GM18951 (cell line): Measurements from ENCODE around the gene CCNC.

ENCODE experiments used
- POLR2A ChIP-seq: IDR thresholded peaks from 4 replicates; pipeline ENCODE4 v1.6.1; 2011; ENCODE audit warnings: mild to moderate bottlenecking; ENCODE audit not compliant: insufficient read length, insufficient read depth; ENCODE audit errors: extremely low read depth
- in situ Hi-C: fragments of 300-500 bp; cut with MboI; formaldehyde crosslinking; loops from one replicate; pipeline ENCODE4 v1.12.0; 2022; ENCODE audit warnings: low sequenced_read_pairs, mixed read lengths, inconsistent platforms; ENCODE audit not compliant: unreplicated experiment

Gene CCNC

GRCh38 chr6:99550046-99550748, 18.3 kb downstream of the CCNC start:
- in situ Hi-C loops, result no loop called here
- no peak for TF ChIP-seq POLR2A

GRCh38 chr6:99548706-99549105, 19.8 kb downstream of the CCNC start:
- in situ Hi-C loops, result no loop called here
- no peak for TF ChIP-seq POLR2A

DNA sequence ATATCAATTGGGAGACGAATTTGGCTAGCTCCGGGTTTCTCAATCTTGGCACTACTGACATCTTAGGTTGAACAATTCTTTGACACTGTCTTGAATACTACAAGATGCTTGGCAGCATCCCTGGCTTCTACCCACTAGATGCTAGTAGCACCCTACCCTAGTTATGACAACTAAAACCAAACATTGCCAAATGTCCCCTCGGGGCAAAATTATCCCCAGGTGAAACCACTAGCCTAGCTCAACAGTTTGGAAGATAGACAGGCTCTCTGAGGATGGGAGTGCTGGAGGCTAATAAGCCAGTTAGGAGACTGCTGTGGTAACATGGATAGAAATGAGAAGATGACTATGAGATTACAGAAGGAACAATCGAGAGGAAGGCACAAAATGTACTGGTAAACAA, 20.9 kb downstream of the CCNC start:
- no peak for TF ChIP-seq POLR2A
- in situ Hi-C loops, result no loop called here

DNA sequence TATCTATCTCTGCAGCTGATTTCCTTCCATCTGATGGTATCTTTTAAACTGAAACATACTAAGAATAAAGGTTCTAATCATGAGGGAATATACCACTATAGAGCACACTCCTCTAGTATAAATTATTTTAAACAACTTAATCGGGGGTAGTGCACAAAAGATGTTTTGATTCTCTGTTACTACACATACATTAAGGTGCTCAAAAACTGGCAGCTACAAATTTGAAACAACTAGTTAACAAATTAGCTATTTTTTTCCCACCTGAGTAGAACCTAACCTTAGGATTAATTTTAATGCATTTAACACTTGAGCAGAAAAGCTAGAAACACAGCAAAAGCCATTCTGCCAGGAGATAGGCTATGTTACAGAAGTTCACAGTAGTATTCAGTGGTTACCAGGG, 23.0 kb downstream of the CCNC start:
- in situ Hi-C loops, result no loop called here
- TF ChIP-seq POLR2A, result no peak

- in situ Hi-C loops, result no loop called here
- TF ChIP-seq POLR2A, result no peak
Observed at GRCh38 chr6:99543968-99544367, 24.5 kb downstream of the CCNC start.

DNA sequence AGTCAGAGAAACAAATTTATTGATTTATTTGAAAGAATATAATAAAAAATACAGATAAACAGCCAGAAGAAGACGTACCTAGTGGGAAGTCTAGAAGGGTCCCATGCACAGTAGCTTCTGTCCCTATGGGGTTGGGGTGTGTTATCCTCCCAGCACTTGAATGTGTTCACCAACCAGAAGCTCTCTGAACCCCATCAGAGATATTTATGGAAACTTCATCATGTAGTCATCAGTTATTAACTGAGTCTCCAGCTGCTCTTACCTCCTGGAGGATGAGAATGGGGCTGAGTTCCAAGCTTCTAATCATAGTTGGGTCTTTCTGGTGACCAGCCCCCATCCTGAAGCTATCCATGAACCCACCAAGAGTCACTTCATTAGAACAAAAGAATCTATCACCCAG, 37.8 kb downstream of the CCNC start:
- no peak for TF ChIP-seq POLR2A
- in situ Hi-C loops, result no loop called here

- TF ChIP-seq POLR2A, result no peak
- in situ Hi-C loops, result no loop called here
Observed at GRCh38 chr6:99522531-99522930, 45.9 kb downstream of the CCNC start.

GRCh38 chr6:99521633-99522151, 46.8 kb downstream of the CCNC start:
- no peak for TF ChIP-seq POLR2A
- in situ Hi-C loops, result no loop called here

DNA sequence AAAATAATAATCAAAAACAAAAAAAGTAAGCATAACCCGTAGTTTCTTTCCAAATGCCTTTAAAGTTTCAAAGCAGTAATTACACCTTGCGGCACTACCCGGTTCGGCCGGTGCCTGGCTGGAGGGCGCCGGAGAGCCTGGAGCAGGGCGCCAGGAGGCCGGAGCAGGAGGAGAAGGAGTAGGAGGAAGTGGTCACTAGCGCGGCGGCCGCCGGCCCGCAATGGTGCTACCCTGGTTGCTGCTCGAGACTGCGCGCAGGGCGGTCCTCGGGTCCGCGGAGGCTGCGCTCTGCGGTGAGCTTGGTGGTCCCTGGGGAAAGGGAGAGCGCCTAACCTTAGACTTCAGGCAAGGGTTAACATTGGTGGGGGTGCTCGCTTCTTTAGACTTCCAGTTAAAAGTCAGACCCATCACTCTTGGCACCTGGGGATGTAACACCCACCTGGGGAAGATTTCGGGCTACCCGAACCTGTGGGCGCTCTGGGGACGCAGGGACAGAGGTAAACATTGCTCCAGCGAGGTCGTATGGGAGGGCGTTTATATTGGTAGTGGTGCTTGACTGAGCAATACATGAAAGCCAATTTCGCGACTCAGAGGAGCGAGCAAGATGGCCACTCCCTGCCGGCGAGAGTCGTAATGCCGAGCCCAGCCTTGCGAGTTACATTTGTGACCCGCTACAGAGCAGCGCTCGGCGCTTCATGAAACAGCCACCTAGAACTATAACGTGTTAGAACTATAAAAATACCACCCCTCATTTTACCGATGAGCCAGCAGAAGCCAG, 47.4 kb downstream of the CCNC start:
- TF ChIP-seq POLR2A, result peak; percentile 90
- in situ Hi-C loops, result no loop called here

GRCh38 chr6:99519446-99519845, 49.0 kb downstream of the CCNC start:
- TF ChIP-seq POLR2A, result no peak
- in situ Hi-C loops, result no loop called here

DNA sequence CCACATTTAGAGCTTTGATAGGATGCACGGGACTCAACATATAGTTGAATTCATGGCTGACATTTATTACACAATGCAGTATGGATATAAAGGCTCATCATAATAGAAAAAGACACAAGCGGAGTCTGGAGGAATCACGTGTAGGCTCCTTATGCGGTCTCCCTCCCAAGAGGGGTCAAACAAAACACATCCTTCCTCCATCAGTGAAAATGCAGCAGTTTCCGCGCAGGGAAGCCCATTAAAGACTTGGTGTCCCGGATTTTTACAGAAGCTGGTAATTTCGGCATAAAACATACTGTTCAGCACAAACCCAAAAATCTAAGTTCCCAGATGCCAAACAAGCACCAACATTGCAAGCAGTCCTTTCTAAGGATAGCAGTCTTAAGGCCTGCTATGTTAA, 54.4 kb downstream of the CCNC start:
- in situ Hi-C loops, result no loop called here
- TF ChIP-seq POLR2A, result no peak

GRCh38 chr6:99512033-99512432, 56.4 kb downstream of the CCNC start:
- in situ Hi-C loops, result no loop called here
- no peak for TF ChIP-seq POLR2A

GRCh38 chr6:99507648-99508047, 60.8 kb downstream of the CCNC start:
- no peak for TF ChIP-seq POLR2A
- in situ Hi-C loops, result no loop called here

DNA sequence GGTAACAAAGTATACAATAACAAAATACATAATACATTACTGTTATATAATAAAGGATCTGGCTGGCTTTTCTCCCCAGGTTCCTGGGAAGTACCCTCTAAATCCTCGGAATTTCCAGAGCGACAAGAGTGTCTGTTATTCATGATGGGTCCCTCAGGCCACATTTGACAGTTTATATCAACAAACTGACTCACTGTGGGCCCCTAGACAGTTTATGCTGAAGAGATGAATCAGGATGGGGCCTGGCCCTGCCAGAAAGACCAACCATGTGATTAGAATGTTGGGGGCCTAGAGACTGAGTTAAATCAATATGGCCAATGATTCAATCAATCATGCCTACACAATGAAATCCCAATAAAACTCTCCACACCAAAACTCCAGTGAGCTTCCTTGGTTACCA, 66.7 kb downstream of the CCNC start:
- no peak for TF ChIP-seq POLR2A
- in situ Hi-C loops, result no loop called here
